HG03378 (cell line): Measurements from ENCODE around the gene FAM171A2.
A peak's percentile ranks its signal among the peaks of the same experiment; 100 is the strongest.
"Not testable (repeated sequence)": the region's sequence is repeated elsewhere in the genome, so short reads cannot be mapped to it uniquely, and the experiment has no call there.

ENCODE experiments used
- ATAC-seq: cut with Tn5 transposase; IDR thresholded peaks from one replicate; pipeline ENCODE4 v1.9.1; 2021; ENCODE audit warnings: mild to moderate bottlenecking, moderate library complexity; ENCODE audit not compliant: unreplicated experiment

FAM171A2 gene

GRCh38 chr17:44347206-44348055, 16.2 kb downstream of the FAM171A2 start:
- not testable (repeated sequence) for ATAC-seq

- ATAC-seq: no peak
Observed at GRCh38 chr17:44346064-44346844, 17.4 kb downstream of the FAM171A2 start.

- ATAC-seq: no peak
Observed at GRCh38 chr17:44345454-44346026, 18.1 kb downstream of the FAM171A2 start.

- ATAC-seq: peak; percentile 48
Observed at GRCh38 chr17:44344939-44345453, 18.7 kb downstream of the FAM171A2 start, which contains the start of gene GRN. Gene GRN (plus strand): TSS chr17:44345302. CDS start chr17:44349165, 3,863 bp downstream.

GRCh38 chr17:44343510-44344209, 20.0 kb downstream of the FAM171A2 start:
- ATAC-seq: no peak

GRCh38 chr17:44340553-44340952, 23.1 kb downstream of the FAM171A2 start:
- ATAC-seq: not testable (repeated sequence)

GRCh38 chr17:44338702-44339101, 25.0 kb downstream of the FAM171A2 start:
- no peak for ATAC-seq

GRCh38 chr17:44335968-44336367, 27.7 kb downstream of the FAM171A2 start:
- ATAC-seq: no peak

DNA sequence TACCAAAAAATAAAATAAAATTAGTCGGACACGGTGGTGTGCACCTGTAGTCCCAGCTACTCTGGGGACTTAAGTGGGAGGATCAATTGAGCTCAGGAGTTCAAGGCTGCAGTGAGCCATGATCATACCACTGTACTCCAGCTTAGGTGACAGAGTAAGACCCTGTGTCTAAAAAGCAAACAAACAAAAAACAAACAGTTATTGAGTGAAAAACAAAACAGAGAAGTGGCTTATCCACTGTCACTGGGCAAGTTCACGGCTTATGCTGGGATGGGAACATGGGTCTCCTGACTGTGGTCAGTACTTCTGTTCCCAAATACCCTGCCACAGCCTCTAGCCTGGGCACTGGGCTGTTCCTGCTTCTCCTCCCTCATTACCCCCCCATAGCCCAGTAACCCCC, 28.1 kb downstream of the FAM171A2 start:
- no peak for ATAC-seq

- no peak for ATAC-seq
Observed at GRCh38 chr17:44334727-44335126, 28.9 kb downstream of the FAM171A2 start.

DNA sequence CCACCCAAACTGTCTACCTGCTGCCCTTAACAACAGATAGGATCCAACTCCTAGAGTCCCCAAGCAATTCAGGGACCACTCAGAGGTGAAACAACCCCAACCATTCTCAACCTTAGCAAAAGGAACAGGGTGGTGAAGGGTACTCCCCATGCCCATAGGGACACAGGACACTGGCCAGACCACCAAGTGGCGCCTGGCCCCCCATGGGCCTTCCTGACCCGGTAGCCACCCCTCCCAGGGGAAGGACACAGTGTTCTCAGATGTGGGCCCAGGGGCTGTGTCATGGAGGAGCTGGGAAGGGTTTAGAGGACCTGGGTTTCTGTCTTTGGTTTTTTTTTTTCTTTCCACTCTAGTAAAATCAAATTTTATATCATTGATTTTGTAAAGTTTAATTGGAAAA, 29.3 kb downstream of the FAM171A2 start:
- no peak for ATAC-seq

DNA sequence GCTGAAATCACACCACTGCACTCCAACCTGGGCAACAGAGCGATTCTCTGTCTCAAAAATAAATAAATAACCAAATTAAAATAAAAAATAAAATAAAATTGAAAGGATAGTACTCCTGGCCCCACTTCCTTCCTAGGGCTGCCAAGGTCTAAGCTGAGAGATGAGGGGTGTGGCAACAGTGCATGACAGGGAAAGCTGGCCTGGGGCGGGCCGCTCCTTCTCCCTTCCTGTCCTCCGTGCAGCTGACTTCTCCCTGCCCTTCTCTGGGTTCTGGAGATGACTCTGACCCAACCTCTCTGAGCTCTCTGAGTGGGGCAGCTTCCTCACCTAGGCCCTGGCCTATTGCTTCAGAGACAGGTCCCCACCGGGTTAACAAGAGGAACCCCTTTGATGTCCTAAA, 30.3 kb downstream of the FAM171A2 start:
- no peak for ATAC-seq

GRCh38 chr17:44331249-44331760, 32.3 kb downstream of the FAM171A2 start:
- ATAC-seq: no peak

- ATAC-seq: not testable (repeated sequence)
Observed at GRCh38 chr17:44330263-44330662, 33.4 kb downstream of the FAM171A2 start.

DNA sequence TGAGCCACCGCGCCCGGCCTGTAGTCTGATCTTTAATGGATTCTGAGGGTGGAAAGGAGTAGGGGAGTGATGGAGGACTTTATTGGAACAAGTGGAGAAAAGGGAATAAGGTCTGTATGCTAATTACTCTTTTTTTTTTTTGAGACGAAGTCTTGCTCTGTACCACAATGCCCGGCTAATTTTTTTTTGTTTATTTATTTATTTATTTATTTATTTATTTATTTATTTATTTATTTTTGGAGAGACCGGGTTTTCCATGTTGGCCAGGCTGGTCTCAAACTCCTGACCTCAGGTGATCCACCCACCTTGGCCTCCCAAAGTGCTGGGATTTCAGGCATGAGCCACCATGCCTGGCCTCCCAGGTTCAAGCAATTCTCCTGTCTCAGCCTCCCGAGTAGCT, 34.1 kb downstream of the FAM171A2 start:
- ATAC-seq: not testable (repeated sequence)

DNA sequence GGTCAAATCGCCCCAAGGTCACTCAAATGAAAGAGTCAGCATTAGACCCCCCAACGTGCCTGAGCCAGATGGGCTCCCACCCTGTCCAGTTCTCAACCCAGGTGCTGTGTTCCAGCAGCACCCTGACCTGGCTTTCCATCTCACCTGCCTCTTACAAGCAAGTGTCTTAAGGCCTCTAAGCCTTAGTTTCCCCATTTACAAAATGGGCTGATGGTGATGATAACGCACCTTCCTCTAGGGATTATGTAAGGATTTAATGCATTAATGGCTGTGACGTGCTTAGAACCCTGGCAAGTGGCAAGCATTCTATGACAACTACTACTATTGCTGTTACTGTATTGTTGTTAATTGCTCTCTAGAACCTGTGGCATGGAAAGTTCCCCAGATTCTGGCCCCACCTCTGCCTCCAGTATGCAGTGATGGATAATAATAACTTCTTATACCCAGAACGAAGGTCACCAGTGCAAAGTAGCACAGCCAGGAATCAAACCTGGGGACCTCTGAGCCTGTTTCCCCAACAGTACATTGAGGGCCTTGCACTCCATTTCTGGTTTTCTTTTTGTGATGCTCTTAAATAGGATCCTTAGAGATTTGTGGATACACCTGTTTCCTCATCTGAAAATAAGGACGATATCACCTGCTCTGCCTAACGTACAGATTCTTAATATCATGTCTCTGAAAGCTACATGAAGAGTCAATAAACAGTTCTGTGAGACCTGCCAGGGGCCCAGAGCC, 35.8 kb downstream of the FAM171A2 start:
- no peak for ATAC-seq

DNA sequence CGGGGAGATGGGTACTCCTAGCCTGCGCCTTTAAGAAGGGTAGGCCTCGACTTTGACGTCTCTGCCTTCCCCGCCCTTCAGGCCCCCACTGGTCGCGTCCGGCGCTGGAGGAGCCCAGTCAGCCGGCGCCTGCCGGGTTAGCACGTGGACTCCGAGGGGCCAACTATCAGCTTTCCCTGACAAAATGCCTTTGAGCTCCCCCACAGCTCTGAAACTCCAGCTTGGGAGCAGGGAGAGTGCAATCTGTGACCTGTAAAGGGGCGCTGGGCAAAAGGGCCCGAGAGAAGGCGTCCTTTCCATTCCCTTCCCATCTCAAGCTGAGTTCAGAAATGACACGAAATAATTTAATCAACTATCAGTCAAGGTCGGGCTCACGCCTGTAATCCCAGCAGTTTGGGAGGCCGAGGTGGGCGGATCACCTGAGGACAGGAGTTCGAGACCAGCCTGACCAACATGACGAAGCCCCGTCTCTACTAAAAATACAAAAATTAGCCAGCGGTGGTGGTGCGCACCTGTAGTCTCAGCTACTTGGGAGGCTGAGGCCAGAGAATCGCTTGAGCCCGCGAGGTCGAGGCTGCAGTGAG, 36.7 kb downstream of the FAM171A2 start:
- ATAC-seq: peak; percentile 29

GRCh38 chr17:44324571-44325275, 38.9 kb downstream of the FAM171A2 start, which contains the start of gene SLC25A39:
Gene SLC25A39 (minus strand): TSS chr17:44324823. CDS start chr17:44323562, 1,261 bp downstream.
- peak; percentile 52 for ATAC-seq
